Transverse colon (tissue), 4 donors: ENCODE data around the gene FKBP2. TPM values are rescaled to one million over a fixed set of nuclear protein-coding genes. Genes with fewer than 3 reads are reported as not detected.
A peak's percentile ranks its signal among the peaks of the same experiment; 100 is the strongest.

Source experiments
- DNase-seq: peaks from one replicate; pipeline ENCODE4 v3.0.0-alpha.2; 2019
- H3K27ac ChIP-seq, 4 donors: fragments of 200-600 bp; sonication (generic); 2 replicates each; pipeline ENCODE4 v1.5.1; 2016 to 2018; ENCODE audit warnings: inconsistent platforms in 4 of 4
- H3K27me3 ChIP-seq: fragments of 200-600 bp; sonication (generic); 2 replicates; pipeline ENCODE4 v1.5.1; 2017; ENCODE audit warnings: inconsistent platforms
- H3K36me3 ChIP-seq, 4 donors: fragments of 200-600 bp; sonication (generic); 2 replicates each; pipeline ENCODE4 v1.5.1; 2017 to 2019; ENCODE audit warnings: inconsistent platforms in 4 of 4
- H3K4me1 ChIP-seq, 4 donors: fragments of 200-600 bp; sonication (generic); 2 replicates each; pipeline ENCODE4 v1.5.1; 2017 to 2020; ENCODE audit warnings: inconsistent platforms in 4 of 4
- H3K4me3 ChIP-seq, 4 donors: fragments of 200-600 bp; sonication (generic); 1 replicate in 1 of 4; 2 replicates in 3 of 4; pipeline versions ENCODE4 v1.5.1 to v1.6.1; 2017 to 2019; ENCODE audit warnings: inconsistent platforms in 4 of 4
- H3K9me3 ChIP-seq, 2 donors: fragments of 200-600 bp; sonication (generic); 2 replicates each; pipeline ENCODE4 v1.5.1; 2017 to 2019; ENCODE audit warnings: inconsistent platforms in 2 of 2
- CTCF ChIP-seq, 5 experiments: fragments of 200-600 bp in 3 of 5; fragments of 450-650 bp in 2 of 5; sonication (generic) in 3 of 5; IDR thresholded peaks; 1 replicate in 2 of 5; 2 replicates in 3 of 5; pipeline ENCODE4 v1.5.1; 2016 to 2017; ENCODE audit warnings: antibody characterized with exemption in 5 of 5, inconsistent platforms in 3 of 5, mild to moderate bottlenecking in 2 of 5, moderate library complexity in 1 of 5
- EP300 ChIP-seq: sonication (generic); formaldehyde crosslinking; IDR thresholded peaks from one replicate; pipeline ENCODE4 v1.6.1; 2017; ENCODE audit warnings: antibody characterized with exemption, low read depth
- POLR2A ChIP-seq: fragments of 450-650 bp; IDR thresholded peaks from one replicate; pipeline ENCODE4 v1.6.1; 2016; ENCODE audit warnings: antibody characterized with exemption, mild to moderate bottlenecking, moderate library complexity
- POLR2AphosphoS5 ChIP-seq, 3 donors: sonication (generic); formaldehyde crosslinking; IDR thresholded peaks; one replicate each; pipeline ENCODE4 v1.6.1; 2016; ENCODE audit warnings: antibody characterized with exemption in 3 of 3
- WGBS, 2 donors: methylation state at CpG; one replicate each; pipeline ENCODE4 v1.1.5; 2018; ENCODE audit warnings: low coverage in 1 of 2; 5-methylcytosine and 5-hydroxymethylcytosine counted together
- in situ Hi-C, 4 donors: fragments of 200-750 bp; cut with MboI; loops; one replicate each; pipeline versions ENCODE4 v1.15.0 to v1.15.1; 2017; ENCODE audit warnings: low sequenced_read_pairs in 3 of 4, low pct_ligation_motif_present in 1 of 4, low pct_unique_long_range_greater_than_20kb in 1 of 4
- intact Hi-C: fragments of 100-400 bp; cut with DNase I; formaldehyde crosslinking; loops from one replicate; pipeline ENCODE4 v1.15.1; 2023; ENCODE audit warnings: low total_unique reads
- total RNA-seq, 4 donors: library from RNA; depleted of rRNA; stranded (reverse); fragments of >200 nt; gene quantifications; one replicate each; pipeline ENCODE4 v1.1.0, GENCODE V29; 2016

FKBP2 gene
- total RNA-seq, 4 donors from 2014 or later: 63.6 to 203 (median 102) TPM

GRCh38 chr11:64232967-64233315 lies 8.0 kb upstream of the FKBP2 start:
- Histone ChIP-seq H3K36me3 (no peaks in the 10 kb centered on the region), H3K4me3 (no peak overlapping the region), H3K9me3 (no peaks in the 10 kb centered on the region), H3K27ac (peak overlapping the region in 1 of 4 donors; percentile 93), H3K27me3 (no peaks in the 10 kb centered on the region), H3K4me1 (peaks cover 12 to 79% (median 55%) of the 10 kb centered on the region in 4 donors)
- intact Hi-C loops (no loop called here), in situ Hi-C loops (no loop called here)
- no peak for DNase-seq
- no peak for TF ChIP-seq POLR2A
- TF ChIP-seq EP300: no peak
- no peak for TF ChIP-seq POLR2AphosphoS5 (IDR thresholded peaks at IDR 0.05)
- TF ChIP-seq CTCF (IDR thresholded peaks at IDR 0.05): no peak
- WGBS, 2 donors: 90 to 92% methylated on average over 6 to 8 of the region's 8 CpGs

- peak; percentile 86 for DNase-seq
- peaks cover 15 to 78% (median 59%) of the 10 kb centered on the region in 4 donors for H3K4me1 ChIP-seq
- 9% methylated on average over 21 of the region's 62 CpGs; no CpG with 5 or more reads in 1 of the 2 donors for WGBS, 2 donors
- H3K4me3 ChIP-seq: peak within 1 kb of the TSS; percentile 59 to 77 (median 70)
- no peaks in the 10 kb centered on the region for H3K27me3 ChIP-seq
- H3K9me3 ChIP-seq: no peaks in the 10 kb centered on the region
- peak within 1 kb of the TSS; percentile 81 to 95 (median 87) for H3K27ac ChIP-seq
- TF ChIP-seq POLR2AphosphoS5 (IDR thresholded peaks at IDR 0.05): peak in 2 of 3 donors; percentile 49 to 76
- TF ChIP-seq POLR2A: peak; percentile 32
- TF ChIP-seq EP300: no peak
- TF ChIP-seq CTCF (IDR thresholded peaks at IDR 0.05): no peak
- in situ Hi-C loops (no loop called here), intact Hi-C loops (no loop called here)
- H3K36me3 ChIP-seq: no peaks in the 10 kb centered on the region
Measured at GRCh38 chr11:64233913-64234586, 6.8 kb upstream of the FKBP2 start, which contains the start of gene VEGFB. Gene VEGFB (plus strand): TSS chr11:64234584. CDS start chr11:64234834, 250 bp downstream.

GRCh38 chr11:64234647-64235379 lies 6.1 kb upstream of the FKBP2 start:
- Histone ChIP-seq H3K4me3 (peak overlapping the region; percentile 59 to 77 (median 70)), H3K27me3 (no peaks in the 10 kb centered on the region), H3K27ac (peak overlapping the region; percentile 81 to 95 (median 87)), H3K9me3 (no peaks in the 10 kb centered on the region), H3K4me1 (peaks cover 12 to 78% (median 58%) of the 10 kb centered on the region in 4 donors), H3K36me3 (no peaks in the 10 kb centered on the region)
- DNase-seq: peak; percentile 77
- 2% methylated on average over 36 of the region's 80 CpGs; no CpG with 5 or more reads in 1 of the 2 donors for WGBS, 2 donors
- intact Hi-C loops (no loop called here), in situ Hi-C loops (no loop called here)
- TF ChIP-seq POLR2A (peak; percentile 42), POLR2AphosphoS5 (IDR thresholded peaks at IDR 0.05) (peak; percentile 15 to 66 (median 53)), CTCF (IDR thresholded peaks at IDR 0.05) (no peak)

GRCh38 chr11:64235437-64236161 lies 5.3 kb upstream of the FKBP2 start:
- no peak for TF ChIP-seq CTCF (IDR thresholded peaks at IDR 0.05)
- no peak for TF ChIP-seq POLR2AphosphoS5 (IDR thresholded peaks at IDR 0.05)
- TF ChIP-seq POLR2A: no peak
- in situ Hi-C loops (no loop called here), intact Hi-C loops (no loop called here)
- Histone ChIP-seq H3K27me3 (no peaks in the 10 kb centered on the region), H3K4me1 (peaks cover 18 to 84% (median 63%) of the 10 kb centered on the region in 4 donors), H3K4me3 (peak overlapping the region; percentile 59 to 77 (median 70)), H3K9me3 (no peaks in the 10 kb centered on the region), H3K27ac (peak overlapping the region; percentile 81 to 95 (median 87)), H3K36me3 (no peaks in the 10 kb centered on the region)
- WGBS, 2 donors: 74% methylated on average over 12 of the region's 12 CpGs; no CpG with 5 or more reads in 1 of the 2 donors
- peak; percentile 11 for DNase-seq
